Measurements from ENCODE around the gene PRSS22.

The PRSS22 gene

DNA sequence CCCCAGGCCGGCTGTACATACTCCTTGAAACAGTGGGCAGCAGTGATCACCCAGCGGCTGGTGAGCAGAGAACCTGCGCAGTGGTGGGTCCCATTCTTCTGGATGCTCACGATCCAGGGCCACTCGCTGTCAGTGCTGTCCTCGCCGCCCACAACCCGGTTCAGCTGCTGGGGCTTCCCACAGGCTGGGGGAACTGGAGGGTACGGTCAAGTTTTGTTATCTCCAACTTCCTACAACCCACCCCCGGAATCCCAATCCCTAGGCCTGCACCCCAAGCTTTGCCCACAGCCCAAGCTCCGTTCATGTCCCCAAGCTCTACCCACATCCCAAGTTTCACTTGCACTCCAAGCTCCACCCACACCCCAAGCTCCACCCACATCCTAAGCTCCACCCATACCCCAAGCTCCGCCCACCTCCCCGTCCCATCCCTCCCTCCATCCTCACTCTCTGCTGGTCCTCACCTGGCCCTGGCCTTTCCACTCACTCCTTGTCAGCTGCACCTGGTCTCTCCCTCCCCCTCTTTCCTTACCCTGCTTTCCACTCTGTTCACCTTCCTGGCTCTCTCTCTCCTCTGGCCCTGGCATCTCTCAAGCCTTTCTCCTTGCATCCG, 1.8 kb downstream of the PRSS22 start:
- no peak for DNase-seq (ENCODE audit: extremely low read depth, low read depth)
- TF ChIP-seq, protein P1, sequence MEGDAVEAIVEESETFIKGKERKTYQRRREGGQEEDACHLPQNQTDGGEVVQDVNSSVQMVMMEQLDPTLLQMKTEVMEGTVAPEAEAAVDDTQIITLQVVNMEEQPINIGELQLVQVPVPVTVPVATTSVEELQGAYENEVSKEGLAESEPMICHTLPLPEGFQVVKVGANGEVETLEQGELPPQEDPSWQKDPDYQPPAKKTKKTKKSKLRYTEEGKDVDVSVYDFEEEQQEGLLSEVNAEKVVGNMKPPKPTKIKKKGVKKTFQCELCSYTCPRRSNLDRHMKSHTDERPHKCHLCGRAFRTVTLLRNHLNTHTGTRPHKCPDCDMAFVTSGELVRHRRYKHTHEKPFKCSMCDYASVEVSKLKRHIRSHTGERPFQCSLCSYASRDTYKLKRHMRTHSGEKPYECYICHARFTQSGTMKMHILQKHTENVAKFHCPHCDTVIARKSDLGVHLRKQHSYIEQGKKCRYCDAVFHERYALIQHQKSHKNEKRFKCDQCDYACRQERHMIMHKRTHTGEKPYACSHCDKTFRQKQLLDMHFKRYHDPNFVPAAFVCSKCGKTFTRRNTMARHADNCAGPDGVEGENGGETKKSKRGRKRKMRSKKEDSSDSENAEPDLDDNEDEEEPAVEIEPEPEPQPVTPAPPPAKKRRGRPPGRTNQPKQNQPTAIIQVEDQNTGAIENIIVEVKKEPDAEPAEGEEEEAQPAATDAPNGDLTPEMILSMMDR (IDR thresholded peaks at IDR 0.05; ENCODE audit: low read depth, low read length): no peak

DNA sequence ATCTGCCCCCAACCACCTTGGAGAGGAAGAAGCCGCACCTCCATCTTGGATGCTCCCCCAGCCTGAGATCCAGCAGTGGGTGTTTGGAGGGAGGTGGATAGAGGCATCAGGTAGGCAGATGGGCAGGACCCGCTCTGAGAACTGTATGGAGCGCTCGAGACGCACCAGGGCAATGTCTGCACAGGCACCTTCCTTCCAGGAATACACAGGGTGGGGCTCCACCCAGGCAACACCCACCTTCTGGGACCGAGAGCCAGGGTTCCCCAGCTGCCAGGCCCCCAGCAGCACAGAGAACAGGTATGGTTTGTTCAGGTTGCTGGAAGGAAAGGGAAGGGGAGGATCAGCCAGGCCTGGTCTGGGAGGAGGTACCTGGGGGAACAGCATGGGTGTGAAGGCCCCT, 2.4 kb downstream of the PRSS22 start:
- TF ChIP-seq, protein P1 (IDR thresholded peaks at IDR 0.05; ENCODE audit: low read depth, low read length): no peak
- no peak for DNase-seq (ENCODE audit: extremely low read depth, low read depth)

DNA sequence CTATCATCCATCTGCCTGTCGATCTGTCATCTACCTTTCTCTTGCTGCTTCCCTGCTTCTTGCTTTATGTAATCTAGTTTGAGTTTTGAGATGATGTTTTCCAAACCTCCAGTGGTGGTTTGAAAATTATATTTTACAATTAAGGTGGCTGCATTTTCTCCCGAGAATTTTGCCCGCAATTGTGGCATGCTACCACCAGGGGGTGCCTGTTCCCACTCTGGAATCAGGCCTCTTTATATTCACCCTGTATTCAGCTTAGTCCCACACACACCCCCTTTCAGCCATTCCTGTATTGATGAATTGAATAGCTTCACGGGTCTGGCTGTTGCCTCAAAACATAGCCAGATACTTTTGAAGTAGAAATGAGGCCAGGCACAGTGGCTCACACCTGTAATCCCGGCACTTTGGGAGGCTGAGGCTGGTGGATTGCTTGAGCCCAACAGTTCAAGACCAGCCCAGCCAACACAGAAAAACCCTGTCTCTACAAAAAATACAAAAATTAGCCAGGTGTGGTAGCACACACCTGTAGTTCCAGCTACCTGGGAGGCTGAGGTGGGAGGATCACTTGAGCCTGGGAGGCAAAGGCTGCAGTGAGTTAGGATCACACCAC, 3.2 kb downstream of the PRSS22 start:
- DNase-seq (ENCODE audit: extremely low read depth, low read depth): no peak
- TF ChIP-seq, protein P1 (IDR thresholded peaks at IDR 0.05; ENCODE audit: low read depth, low read length): peak; percentile 31

DNA sequence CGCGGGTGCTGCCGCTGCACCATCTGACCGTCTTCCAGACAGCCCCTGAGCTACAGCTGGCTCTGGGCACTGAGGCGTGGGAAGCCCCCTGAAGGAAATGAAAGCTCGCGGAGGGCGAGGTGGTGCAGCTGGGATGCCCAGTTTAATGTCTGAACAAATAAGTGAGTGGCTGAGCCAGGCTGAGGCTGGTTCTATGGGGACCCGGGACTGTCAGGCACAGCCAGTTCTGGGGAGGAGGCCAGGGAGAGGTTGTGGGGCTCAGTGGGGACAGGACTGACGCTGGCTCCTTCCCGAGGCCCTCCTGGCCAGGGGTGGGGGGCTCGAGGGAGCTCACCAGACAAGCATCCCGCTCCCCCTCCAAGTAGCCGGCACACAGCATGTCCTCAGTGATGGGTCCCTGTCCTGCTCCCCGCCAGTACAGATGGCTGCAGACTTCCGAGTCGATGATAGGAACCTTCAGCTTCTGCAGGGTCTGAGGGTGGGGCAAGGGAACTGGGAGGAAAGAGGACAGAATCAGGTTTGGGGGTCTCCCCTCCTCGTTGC, 4.4 kb downstream of the PRSS22 start:
- DNase-seq (ENCODE audit: extremely low read depth, low read depth): no peak
- TF ChIP-seq, protein P1 (IDR thresholded peaks at IDR 0.05; ENCODE audit: low read depth, low read length): no peak

DNA sequence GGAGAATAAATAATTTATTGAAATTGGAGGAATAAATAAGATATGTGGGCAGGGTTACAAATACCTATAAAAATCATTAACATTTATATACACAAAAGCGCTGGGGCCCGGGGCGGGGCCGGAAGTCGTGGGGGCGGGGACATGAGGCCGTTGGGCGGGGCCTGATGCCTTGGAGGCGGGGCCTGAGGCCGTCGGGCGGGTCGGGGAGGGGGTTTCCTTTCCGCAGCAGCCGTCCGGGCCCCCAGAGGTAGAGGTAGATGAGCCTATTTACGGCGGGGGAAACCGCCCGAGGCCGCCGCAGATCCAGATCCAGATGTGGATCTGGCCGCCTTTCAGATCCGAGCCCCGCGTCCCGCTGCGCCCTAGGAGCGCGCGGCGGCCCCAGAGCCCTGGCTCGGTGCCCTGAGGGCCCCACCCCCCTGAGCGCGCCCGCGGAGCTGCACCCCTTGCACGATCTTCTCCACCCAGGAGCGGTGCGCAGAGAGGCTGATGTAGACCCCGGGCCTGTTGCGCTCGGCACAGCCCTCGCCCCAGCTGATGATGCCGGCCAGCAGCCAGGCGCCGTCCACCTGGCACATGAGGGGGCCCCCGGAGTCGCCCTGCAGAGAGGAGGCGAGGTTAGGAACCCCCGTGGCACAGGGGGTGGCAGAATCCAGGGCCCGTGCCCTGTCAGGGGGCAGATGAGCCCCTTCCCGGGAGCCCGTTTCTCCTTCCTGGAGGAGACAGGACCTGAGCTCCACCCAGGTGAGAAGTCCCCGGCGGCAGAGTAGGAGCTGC, 5.1 kb downstream of the PRSS22 start:
- no peak for DNase-seq (ENCODE audit: extremely low read depth, low read depth)

DNA sequence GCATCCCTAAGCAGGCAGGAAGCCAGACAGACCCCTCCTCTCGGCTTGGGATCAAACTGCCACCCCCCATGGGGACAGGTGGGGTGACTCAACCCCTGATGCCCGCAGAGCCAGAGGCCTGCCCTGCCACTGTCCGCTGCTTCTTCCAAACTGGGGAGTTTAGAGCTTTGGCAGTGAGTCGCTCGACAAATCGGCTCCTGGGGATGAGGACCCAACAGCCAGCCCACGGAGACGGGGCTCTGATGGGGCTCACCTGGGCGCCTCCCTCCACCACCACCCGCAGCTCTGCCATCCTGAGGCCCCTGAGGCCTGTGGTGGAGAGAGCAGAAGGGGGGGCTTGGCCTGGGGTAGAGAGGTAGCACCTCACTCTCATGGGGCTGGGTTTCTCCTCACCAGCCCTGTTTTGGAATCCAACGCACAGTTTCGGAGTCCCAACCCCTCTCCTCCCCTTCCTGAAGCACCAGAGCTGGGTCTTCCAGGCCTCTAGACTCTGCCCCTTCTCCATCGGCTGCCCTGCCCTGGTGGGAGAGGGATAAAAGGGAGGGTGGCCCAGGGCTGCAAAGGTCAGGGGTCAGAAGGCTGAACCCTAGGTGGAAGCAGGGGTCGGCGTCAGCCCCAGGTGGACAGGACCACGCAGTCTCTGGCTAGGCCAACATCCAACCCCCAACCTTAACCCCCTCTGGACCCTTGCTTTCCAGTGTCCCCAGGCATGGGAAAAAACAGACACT, 5.8 kb downstream of the PRSS22 start:
- DNase-seq (ENCODE audit: extremely low read depth, low read depth): no peak
- TF ChIP-seq, protein P1 (IDR thresholded peaks at IDR 0.05; ENCODE audit: low read depth, low read length): no peak

More for the DNA sequence above, 5.1 kb downstream of the PRSS22 start:
- TF ChIP-seq, protein P1 (IDR thresholded peaks at IDR 0.05; ENCODE audit: low read depth, low read length): no peak
